Neural cell (in vitro differentiated cells): Measurements from ENCODE around the gene ATP5F1D.

Experiments
- EP300 ChIP-seq: fragments of 450-650 bp; conservative IDR thresholded peaks from 2 replicates; pipeline ENCODE4 v1.6.1; 2014; ENCODE audit warnings: antibody characterized with exemption, mild to moderate bottlenecking, moderate library complexity; ENCODE audit not compliant: poor library complexity, severe bottlenecking
- EZH2 ChIP-seq: fragments of 200-600, 300-800 bp; shearing (Covaris generic), sonication (generic); IDR thresholded peaks from 2 replicates; pipeline ENCODE4 v1.6.1; 2014; ENCODE audit warnings: antibody characterized with exemption, low read length, borderline replicate concordance, mild to moderate bottlenecking; ENCODE audit not compliant: insufficient read depth, poor library complexity, severe bottlenecking
- MXI1 ChIP-seq: fragments of 450-650 bp; conservative IDR thresholded peaks from 2 replicates; pipeline ENCODE4 v1.6.1; 2014; ENCODE audit warnings: antibody characterized with exemption, mild to moderate bottlenecking; ENCODE audit not compliant: poor library complexity, severe bottlenecking
- POLR2AphosphoS5 ChIP-seq: IDR thresholded peaks from 2 replicates; pipeline ENCODE4 v1.6.1; 2012
- RAD21 ChIP-seq: fragments of 450-650 bp; conservative IDR thresholded peaks from 2 replicates; pipeline ENCODE4 v1.6.1; 2014; ENCODE audit warnings: antibody characterized with exemption, mild to moderate bottlenecking, moderate library complexity
- SMC3 ChIP-seq: fragments of 450-650 bp; conservative IDR thresholded peaks from 2 replicates; pipeline ENCODE4 v1.6.1; 2014; ENCODE audit warnings: antibody characterized with exemption, mild to moderate bottlenecking, moderate library complexity; ENCODE audit not compliant: poor library complexity
- TAF1 ChIP-seq: IDR thresholded peaks from 2 replicates; pipeline ENCODE4 v1.6.1; 2012; ENCODE audit warnings: low read depth
- TF ChIP-seq, protein P1 (sequence below): fragments of 450-650 bp; IDR thresholded peaks from 2 replicates; pipeline ENCODE4 v1.5.1; 2014; ENCODE audit warnings: antibody characterized with exemption, mild to moderate bottlenecking, moderate library complexity; ENCODE audit not compliant: poor library complexity, severe bottlenecking
- TF ChIP-seq, protein P2 (sequence below): IDR thresholded peaks from 2 replicates; pipeline ENCODE4 v1.6.1; 2012; ENCODE audit warnings: borderline replicate concordance

DNA sequence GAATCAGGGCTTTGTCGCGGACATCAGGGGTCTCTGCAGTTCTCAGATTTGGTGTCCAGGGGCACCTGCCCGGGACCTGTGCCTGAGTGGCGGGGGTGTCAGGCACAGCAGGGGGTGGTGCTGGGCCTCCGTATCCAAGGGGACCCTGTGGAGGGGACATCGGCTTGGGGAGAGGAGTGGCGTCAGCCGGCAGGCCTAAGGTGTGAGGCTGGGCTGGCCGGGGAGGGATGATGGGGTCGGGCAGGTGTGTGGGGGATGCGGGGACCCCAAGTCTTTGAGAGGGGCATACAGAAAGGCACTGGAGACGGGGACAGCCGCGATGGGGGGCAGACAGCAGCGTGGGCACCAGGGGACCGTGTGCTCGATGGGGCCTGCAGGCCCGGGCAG, 46.7 kb downstream of the ATP5F1D start:
- TF ChIP-seq POLR2AphosphoS5 (no peak), EZH2 (no peak), TAF1 (no peak), SMC3 (no peak), EP300 (no peak), RAD21 (no peak), MXI1 (no peak)
- TF ChIP-seq, protein P1, sequence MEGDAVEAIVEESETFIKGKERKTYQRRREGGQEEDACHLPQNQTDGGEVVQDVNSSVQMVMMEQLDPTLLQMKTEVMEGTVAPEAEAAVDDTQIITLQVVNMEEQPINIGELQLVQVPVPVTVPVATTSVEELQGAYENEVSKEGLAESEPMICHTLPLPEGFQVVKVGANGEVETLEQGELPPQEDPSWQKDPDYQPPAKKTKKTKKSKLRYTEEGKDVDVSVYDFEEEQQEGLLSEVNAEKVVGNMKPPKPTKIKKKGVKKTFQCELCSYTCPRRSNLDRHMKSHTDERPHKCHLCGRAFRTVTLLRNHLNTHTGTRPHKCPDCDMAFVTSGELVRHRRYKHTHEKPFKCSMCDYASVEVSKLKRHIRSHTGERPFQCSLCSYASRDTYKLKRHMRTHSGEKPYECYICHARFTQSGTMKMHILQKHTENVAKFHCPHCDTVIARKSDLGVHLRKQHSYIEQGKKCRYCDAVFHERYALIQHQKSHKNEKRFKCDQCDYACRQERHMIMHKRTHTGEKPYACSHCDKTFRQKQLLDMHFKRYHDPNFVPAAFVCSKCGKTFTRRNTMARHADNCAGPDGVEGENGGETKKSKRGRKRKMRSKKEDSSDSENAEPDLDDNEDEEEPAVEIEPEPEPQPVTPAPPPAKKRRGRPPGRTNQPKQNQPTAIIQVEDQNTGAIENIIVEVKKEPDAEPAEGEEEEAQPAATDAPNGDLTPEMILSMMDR: no peak
- TF ChIP-seq, protein P2, sequence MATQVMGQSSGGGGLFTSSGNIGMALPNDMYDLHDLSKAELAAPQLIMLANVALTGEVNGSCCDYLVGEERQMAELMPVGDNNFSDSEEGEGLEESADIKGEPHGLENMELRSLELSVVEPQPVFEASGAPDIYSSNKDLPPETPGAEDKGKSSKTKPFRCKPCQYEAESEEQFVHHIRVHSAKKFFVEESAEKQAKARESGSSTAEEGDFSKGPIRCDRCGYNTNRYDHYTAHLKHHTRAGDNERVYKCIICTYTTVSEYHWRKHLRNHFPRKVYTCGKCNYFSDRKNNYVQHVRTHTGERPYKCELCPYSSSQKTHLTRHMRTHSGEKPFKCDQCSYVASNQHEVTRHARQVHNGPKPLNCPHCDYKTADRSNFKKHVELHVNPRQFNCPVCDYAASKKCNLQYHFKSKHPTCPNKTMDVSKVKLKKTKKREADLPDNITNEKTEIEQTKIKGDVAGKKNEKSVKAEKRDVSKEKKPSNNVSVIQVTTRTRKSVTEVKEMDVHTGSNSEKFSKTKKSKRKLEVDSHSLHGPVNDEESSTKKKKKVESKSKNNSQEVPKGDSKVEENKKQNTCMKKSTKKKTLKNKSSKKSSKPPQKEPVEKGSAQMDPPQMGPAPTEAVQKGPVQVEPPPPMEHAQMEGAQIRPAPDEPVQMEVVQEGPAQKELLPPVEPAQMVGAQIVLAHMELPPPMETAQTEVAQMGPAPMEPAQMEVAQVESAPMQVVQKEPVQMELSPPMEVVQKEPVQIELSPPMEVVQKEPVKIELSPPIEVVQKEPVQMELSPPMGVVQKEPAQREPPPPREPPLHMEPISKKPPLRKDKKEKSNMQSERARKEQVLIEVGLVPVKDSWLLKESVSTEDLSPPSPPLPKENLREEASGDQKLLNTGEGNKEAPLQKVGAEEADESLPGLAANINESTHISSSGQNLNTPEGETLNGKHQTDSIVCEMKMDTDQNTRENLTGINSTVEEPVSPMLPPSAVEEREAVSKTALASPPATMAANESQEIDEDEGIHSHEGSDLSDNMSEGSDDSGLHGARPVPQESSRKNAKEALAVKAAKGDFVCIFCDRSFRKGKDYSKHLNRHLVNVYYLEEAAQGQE: no peak
